Activated naive CD4-positive, alpha-beta T cell treated with anti-CD3 and anti-CD28 coated beads, Interleukin-2, amount 10 ng/mL, durations not matched to agents 7 days and 5 days (primary cell): Measurements from ENCODE around the gene LSM12.

Experiments
- CTCF ChIA-PET: fragments of 350-600 bp; sonication (Branson Sonifier 250); formaldehyde crosslinking; loops from one replicate; lab custom pipeline; 2021; ENCODE audit warnings: antibody characterized with exemption; lab: Charles Lee
- DNase-seq: peaks from one replicate; pipeline ENCODE4 v3.0.0-alpha.2; 2020
- H3K27ac Mint-ChIP-seq: one replicate; pipeline ENCODE4 v1.8.0; 2021; ENCODE audit warnings: mild to moderate bottlenecking, moderate library complexity, mixed read lengths
- H3K27me3 Mint-ChIP-seq: one replicate; pipeline ENCODE4 v1.8.0; 2021; ENCODE audit warnings: mild to moderate bottlenecking, mixed read lengths
- H3K36me3 Mint-ChIP-seq: one replicate; pipeline ENCODE4 v1.8.0; 2021; ENCODE audit warnings: mixed read lengths
- H3K4me1 Mint-ChIP-seq: one replicate; pipeline ENCODE4 v1.8.0; 2021; ENCODE audit warnings: mixed read lengths
- H3K4me3 Mint-ChIP-seq: one replicate; pipeline ENCODE4 v1.8.0; 2021; ENCODE audit warnings: mild to moderate bottlenecking, moderate library complexity, mixed read lengths
- H3K9me3 Mint-ChIP-seq: one replicate; pipeline ENCODE4 v1.8.0; 2021; ENCODE audit warnings: mixed read lengths

The LSM12 gene

DNA sequence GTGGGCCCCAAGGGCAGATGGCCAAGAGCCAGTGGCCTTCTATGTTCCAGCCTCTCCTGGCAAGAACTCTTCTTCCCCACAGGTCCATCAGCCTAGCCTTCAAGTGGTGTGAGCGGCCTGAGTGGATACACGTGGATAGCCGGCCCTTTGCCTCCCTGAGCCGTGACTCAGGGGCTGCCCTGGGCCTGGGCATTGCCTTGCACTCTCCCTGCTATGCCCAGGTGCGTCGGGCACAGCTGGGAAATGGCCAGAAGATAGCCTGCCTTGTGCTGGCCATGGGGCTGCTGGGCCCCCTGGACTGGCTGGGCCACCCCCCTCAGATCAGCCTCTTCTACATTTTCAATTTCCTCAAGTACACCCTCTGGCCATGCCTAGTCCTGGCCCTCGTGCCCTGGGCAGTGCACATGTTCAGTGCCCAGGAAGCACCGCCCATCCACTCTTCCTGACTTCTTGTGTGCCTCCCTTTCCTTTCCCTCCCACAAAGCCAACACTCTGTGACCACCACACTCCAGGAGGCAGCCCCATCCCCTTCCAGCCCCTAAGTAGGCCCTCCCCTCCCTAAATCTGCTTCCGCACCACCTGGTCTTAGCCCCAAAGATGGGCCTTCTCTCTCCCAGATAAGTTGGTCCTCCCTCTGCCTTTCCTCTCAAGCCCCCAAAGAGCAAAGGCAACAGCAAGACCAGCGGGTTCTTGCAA, 9.3 kb upstream of the LSM12 start:
- Mint-ChIP-seq H3K36me3 (peaks cover 17% of the 10 kb centered on the region), H3K27me3 (no peaks in the 10 kb centered on the region), H3K9me3 (no peaks in the 10 kb centered on the region), H3K4me1 (peaks cover 17% of the 10 kb centered on the region), H3K27ac (no peak overlapping the region), H3K4me3 (no peak overlapping the region)
- no peak for DNase-seq
- CTCF ChIA-PET = interaction anchor here (1.5 kb wide), 1 partner anchor 8 kb away, joined by 5 read pairs; no protein-coding TSS in a partner anchor

DNA sequence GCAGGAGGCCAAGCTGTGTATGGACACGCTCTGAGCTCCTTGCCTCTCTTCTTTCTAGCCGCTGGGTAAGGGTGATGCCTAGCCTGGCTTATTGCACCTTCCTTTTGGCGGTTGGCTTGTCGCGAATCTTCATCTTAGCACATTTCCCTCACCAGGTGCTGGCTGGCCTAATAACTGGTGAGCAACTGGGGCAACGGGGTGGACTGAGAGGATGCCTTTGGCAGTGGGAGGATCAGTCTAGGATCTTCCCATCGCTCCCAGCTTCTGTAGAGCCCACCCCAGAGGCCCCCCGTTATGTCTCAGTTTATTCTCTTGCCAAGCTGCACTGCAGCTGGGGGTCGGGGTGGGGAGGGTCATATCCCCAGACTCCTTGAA, 8.4 kb upstream of the LSM12 start:
- Mint-ChIP-seq H3K27ac (no peak overlapping the region), H3K4me3 (no peak overlapping the region), H3K27me3 (no peaks in the 10 kb centered on the region), H3K9me3 (no peaks in the 10 kb centered on the region), H3K4me1 (peaks cover 26% of the 10 kb centered on the region), H3K36me3 (peaks cover 16% of the 10 kb centered on the region)
- DNase-seq = no peak
- CTCF ChIA-PET = interaction anchor here (0.6 to 1.5 kb wide), 2 partner anchors 9 to 64 kb away, joined by 4 to 5 read pairs; no protein-coding TSS in a partner anchor

DNA sequence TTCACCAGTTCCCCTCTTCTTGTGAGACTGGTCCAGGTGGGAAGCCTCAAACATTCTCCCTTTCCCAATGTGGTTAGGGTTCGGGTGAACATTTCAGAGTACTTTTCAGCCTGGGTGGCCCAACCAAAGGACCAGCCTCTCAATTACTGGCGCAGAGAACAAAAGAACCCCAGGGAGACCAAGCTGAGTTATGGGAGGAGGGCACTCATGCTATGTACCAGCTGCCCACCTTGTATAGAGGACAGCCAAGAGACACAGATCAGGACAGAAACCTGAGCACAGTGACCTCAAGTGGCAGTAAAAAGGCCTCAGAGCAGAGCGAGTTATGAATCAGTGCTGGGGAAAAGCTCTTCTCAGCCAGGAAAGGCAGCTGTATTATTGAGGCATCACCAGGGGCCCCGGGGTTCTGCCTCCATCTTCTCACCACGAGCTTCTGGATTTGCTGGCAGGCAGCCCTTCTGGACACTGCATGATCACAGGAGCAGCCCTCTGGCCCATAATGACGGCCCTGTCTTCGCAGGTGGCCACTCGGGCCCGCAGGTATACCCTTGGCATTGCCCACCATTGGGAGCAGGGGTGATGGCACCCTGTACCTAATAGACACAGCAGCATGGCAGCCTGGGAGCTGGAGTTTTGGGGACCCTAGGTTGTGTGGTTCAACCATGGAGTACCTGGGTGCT, 7.9 kb upstream of the LSM12 start:
- CTCF ChIA-PET = interaction anchor here (0.6 to 1.5 kb wide), 2 partner anchors 10 to 64 kb away, joined by 4 to 5 read pairs; no protein-coding TSS in a partner anchor
- Mint-ChIP-seq H3K36me3 (peaks cover 14% of the 10 kb centered on the region), H3K27ac (no peak overlapping the region), H3K27me3 (no peaks in the 10 kb centered on the region), H3K4me3 (no peak overlapping the region), H3K4me1 (peaks cover 27% of the 10 kb centered on the region), H3K9me3 (no peaks in the 10 kb centered on the region)
- no peak for DNase-seq

DNA sequence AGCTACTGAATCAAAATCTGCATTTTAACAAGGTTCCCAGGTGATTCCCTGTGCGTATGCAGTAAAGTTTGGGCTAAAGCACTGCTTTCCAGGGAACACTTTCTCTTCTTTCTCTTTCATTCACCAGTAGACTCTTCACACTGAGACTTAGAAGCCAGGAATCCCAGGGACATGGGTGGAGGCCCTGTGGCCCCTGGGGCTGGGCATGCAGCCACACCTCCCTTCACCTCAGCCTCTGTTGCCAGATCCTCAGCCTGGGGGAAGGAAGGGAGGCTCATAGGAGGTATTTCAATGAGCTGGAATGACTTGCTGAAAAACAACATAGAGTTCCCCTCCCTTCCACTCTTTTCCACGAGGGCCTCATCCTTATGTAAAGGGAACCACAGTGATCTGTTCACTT, 5.3 kb upstream of the LSM12 start:
- no peaks in the 10 kb centered on the region for H3K9me3 Mint-ChIP-seq
- H3K27me3 Mint-ChIP-seq = no peaks in the 10 kb centered on the region
- peak overlapping the region; percentile 1 for H3K27ac Mint-ChIP-seq
- no peak for DNase-seq
- H3K4me1 Mint-ChIP-seq = peaks cover 40% of the 10 kb centered on the region
- CTCF ChIA-PET = interaction anchor here (1.0 kb wide), 1 partner anchor 11 kb away, joined by 3 read pairs; no protein-coding TSS in a partner anchor
- peaks cover 9% of the 10 kb centered on the region for H3K36me3 Mint-ChIP-seq
- H3K4me3 Mint-ChIP-seq = peak overlapping the region; percentile 88

DNA sequence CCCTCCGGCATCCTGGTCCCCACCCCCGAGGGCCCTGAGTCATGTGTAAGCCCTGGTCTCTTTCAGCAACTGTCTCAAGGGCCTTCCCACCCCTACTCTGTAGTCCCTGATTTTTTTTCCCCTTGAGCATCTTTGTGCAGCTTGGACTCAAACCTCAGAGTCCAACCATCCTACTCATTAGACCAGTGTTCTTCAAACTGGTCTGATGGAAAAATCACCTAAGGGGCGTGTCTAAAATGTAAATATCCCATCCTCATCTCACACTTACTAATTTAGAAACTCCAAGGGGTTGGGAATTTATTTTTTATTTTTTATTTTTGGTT, 4.7 kb upstream of the LSM12 start:
- no peak for DNase-seq
- Mint-ChIP-seq H3K36me3 (peaks cover 5% of the 10 kb centered on the region), H3K27me3 (no peaks in the 10 kb centered on the region), H3K9me3 (no peaks in the 10 kb centered on the region), H3K4me3 (peak overlapping the region; percentile 88), H3K27ac (peak overlapping the region; percentile 90), H3K4me1 (peaks cover 44% of the 10 kb centered on the region)
- CTCF ChIA-PET = interaction anchor here (1.0 to 1.2 kb wide), 2 partner anchors 11 to 13 kb away, joined by 3 to 5 read pairs; no protein-coding TSS in a partner anchor

DNA sequence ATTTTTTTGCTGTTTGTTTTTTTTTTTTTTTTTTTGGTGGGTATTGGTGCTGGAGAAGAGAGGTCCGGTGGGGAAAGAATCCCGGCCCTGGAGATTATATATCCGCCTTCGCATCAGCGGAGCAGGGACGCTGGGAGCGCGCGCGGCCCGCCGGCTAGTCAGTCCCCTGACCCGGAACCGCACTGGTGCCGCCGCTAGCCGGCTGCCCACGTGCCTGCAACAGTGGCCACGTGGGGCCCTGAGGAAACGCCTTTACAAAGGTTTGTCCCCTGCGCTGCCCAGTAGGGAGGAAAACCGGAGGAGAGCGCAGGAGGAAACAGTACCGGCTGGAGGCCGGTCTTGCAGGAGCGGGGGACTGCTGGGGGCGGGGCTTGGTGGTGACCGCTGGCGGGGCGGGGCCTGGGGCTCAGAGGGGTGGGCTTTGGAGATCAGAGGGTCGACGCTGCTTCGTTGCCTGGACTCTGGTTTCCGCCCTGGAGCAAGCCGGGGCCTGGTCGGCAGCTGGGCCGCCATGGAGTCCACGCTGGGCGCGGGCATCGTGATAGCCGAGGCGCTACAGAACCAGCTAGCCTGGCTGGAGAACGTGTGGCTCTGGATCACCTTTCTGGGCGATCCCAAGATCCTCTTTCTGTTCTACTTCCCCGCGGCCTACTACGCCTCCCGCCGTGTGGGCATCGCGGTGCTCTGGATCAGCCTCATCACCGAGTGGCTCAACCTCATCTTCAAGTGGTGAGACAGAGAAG, 4.2 kb upstream of the LSM12 start, which contains the start of gene G6PC3:
G6PC3 (plus strand) TSS at position 281 of the 743 bp plus-strand sequence; CDS start at position 512, 231 bp downstream.
- Mint-ChIP-seq H3K4me3 (peak within 1 kb of the TSS; percentile 88), H3K27ac (peak within 1 kb of the TSS; percentile 90), H3K9me3 (no peaks in the 10 kb centered on the region), H3K36me3 (peaks cover 5% of the 10 kb centered on the region), H3K27me3 (no peaks in the 10 kb centered on the region), H3K4me1 (peaks cover 48% of the 10 kb centered on the region)
- CTCF ChIA-PET = interaction anchor here (1.2 kb wide), 1 partner anchor 13 kb away, joined by 5 read pairs; no protein-coding TSS in a partner anchor
- DNase-seq = peak; percentile 90

DNA sequence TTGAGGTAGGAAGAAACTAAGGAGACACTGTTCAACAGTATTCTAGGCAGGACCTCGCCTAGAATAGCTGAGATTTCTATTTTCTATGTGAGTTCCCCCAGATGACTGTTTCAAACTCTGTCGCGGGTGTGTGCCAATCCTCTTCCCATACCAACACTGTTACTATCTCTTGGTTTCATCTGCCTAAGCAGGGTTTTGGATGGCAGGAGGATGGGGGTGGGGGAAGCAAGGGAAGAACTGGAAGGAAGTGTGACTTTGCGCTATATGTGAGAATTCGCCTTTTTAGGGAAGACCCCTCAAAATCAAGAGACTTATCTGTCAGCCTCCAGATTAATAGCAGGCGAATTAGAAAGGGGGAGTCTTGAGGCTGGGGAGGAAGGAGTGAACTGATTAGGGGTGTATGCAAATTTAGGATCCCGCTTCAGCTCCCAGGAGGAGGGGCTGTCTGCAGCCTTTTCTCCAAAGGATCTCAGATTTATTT, 3.5 kb upstream of the LSM12 start:
- CTCF ChIA-PET = interaction anchor here (0.9 to 1.2 kb wide), 2 partner anchors 14 kb away, joined by 4 to 5 read pairs; no protein-coding TSS in a partner anchor
- Mint-ChIP-seq H3K9me3 (no peaks in the 10 kb centered on the region), H3K27me3 (no peaks in the 10 kb centered on the region), H3K4me1 (peaks cover 51% of the 10 kb centered on the region), H3K4me3 (peak overlapping the region; percentile 88), H3K27ac (peak overlapping the region; percentile 90), H3K36me3 (peaks cover 7% of the 10 kb centered on the region)
- no peak for DNase-seq

DNA sequence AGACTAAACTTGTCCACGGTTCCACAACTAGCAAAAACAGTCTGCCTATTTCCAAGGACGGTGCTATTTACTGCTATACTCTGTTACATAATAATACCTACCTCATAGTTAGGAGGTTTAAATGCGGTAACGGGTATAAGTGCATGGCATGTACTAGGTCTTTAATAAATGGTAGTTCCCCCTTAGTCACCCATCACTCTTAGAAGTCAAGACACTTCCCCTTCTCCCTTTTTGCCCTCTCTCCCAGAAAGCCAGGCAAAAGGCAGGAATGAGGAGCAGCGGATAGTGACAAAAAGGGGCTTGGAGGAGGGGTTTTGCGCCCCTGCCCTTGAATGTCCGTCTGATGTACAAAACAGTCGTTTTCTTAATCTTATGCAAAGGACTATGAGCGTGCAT, 1.1 kb upstream of the LSM12 start:
- Mint-ChIP-seq H3K4me1 (peaks cover 61% of the 10 kb centered on the region), H3K27ac (peak overlapping the region; percentile 94), H3K36me3 (peaks cover 14% of the 10 kb centered on the region), H3K27me3 (no peaks in the 10 kb centered on the region), H3K4me3 (peak overlapping the region; percentile 88), H3K9me3 (no peaks in the 10 kb centered on the region)
- DNase-seq = no peak
- CTCF ChIA-PET = interaction anchor here (1.4 kb wide), 1 partner anchor 143 kb away, joined by 3 read pairs; no protein-coding TSS in a partner anchor

DNA sequence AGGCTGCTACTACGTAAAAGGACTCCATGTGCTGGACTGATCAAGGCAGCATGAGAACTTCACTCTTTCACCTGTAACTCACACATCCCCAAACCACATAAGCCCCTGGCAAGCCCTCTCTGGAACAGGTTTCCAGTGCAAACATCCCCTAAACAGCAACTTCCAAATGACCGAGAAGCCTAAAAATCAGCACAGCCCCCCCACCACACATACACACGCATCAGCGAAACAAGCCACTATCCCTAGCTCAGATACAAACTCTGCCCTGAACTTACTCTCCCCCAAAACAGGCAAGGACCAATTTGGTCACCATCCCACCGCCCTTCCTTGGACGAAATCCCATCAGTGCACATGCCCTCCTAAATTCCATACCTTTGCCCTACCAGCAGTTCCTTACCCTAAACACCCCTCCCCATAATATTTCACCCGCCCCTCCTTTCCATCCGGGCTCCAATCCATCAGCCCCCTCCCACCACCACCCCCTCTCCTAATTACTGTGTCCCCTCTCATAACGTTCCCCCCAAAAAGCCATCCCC, 735 bp downstream of the LSM12 start:
- CTCF ChIA-PET = interaction anchor here (0.9 to 1.5 kb wide), 2 partner anchors 18 to 22 kb away, joined by 3 to 5 read pairs; no protein-coding TSS in a partner anchor
- Mint-ChIP-seq H3K4me3 (peak overlapping the region; percentile 88), H3K9me3 (no peaks in the 10 kb centered on the region), H3K27ac (peak overlapping the region; percentile 94), H3K36me3 (peaks cover 25% of the 10 kb centered on the region), H3K27me3 (no peaks in the 10 kb centered on the region), H3K4me1 (peaks cover 55% of the 10 kb centered on the region)
- DNase-seq = peak; percentile 40

DNA sequence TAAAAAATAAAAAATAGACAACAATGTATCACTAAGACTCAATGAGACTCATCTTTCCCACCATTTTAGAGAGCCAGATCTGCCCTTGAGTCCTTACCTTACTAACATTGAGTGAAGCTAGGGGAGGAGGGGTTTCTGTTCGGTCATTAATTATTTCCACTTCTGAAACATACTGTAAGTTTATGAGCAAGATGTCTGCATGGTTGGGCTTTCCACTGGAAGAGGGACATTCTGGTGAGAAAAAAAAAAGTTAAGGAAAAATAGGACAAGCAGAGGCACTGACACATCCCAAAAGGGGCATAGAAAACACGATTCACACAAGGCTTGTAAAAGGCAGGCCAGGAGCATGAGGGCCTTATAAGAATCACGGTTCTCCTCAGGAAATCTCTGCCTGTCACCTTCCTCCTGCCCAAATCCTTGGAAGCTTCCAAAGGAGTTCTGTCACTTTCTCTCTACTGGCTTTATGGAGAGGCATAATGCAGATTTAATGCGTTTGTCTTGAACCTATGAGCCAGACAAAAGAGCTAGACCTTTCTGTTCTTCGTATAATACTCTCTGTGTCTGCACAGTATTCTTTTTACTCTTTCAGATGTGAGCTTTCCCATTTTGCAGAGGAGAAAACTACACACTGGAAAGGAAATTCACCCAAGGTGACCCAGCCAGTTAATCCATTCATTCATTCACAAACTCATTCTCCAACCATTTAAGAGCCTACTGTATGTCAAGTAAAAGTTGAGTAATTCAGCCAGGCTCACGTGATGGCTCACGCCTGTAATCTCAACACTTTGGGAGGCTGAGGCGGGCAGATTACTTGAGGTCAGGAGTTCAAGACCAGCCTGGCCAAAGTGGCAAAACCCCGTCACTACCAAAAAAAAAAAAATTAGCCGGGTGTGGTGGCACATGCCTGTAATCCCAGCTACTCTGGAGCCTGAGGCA, 2.5 kb downstream of the LSM12 start:
- Mint-ChIP-seq H3K9me3 (no peaks in the 10 kb centered on the region), H3K4me1 (peaks cover 60% of the 10 kb centered on the region), H3K27me3 (no peaks in the 10 kb centered on the region), H3K36me3 (peaks cover 40% of the 10 kb centered on the region), H3K27ac (peak overlapping the region; percentile 64), H3K4me3 (peak overlapping the region; percentile 1)
- no peak for DNase-seq
- CTCF ChIA-PET = interaction anchor here (0.9 kb wide), 1 partner anchor 36 kb away, joined by 4 read pairs; no protein-coding TSS in a partner anchor

DNA sequence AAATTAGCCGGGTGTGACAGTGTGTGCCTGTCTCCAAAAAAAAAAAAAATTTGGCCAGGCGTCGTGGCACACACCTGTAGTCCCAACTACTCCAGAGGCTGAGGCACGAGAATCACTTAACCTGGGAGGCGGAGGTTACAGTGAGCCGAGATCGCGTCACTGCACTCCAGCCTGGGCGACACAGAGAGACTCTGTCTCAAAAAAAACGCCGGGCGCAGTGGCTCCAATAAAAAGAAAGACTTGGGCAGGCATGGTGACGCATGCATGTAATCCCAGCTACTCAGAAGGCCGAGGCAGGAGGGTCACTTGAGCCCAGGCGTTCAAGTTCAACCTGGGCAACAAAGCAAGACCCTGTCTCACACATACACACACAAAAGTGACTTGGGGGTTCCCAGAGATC, 3.6 kb downstream of the LSM12 start:
- Mint-ChIP-seq H3K36me3 (peaks cover 49% of the 10 kb centered on the region), H3K4me1 (peaks cover 59% of the 10 kb centered on the region), H3K4me3 (no peak overlapping the region), H3K9me3 (no peaks in the 10 kb centered on the region), H3K27me3 (no peaks in the 10 kb centered on the region), H3K27ac (no peak overlapping the region)
- CTCF ChIA-PET = no interaction called here
- no peak for DNase-seq

DNA sequence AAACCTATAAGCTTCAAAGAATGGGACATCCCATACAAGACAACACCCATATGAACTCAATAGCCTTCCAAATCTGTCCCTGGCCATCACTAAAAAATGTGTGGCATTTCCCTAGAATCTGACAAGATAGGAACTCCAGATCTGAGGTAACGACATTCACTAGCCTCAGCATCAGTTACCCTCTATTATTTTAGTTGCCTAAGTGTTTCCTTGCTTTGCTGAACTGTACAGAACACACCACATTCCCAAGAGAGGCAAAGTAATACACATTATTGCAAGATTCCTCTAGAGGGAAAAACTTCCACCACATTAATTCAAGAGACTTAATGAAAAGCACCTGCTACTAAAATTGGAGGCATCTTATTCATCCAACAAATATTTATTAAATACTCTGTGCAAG, 5.0 kb downstream of the LSM12 start:
- H3K4me3 Mint-ChIP-seq = no peak overlapping the region
- H3K27me3 Mint-ChIP-seq = no peaks in the 10 kb centered on the region
- CTCF ChIA-PET = interaction anchor here (1.3 kb wide), 1 partner anchor 10 kb away, joined by 3 read pairs; no protein-coding TSS in a partner anchor
- DNase-seq = no peak
- no peak overlapping the region for H3K27ac Mint-ChIP-seq
- no peaks in the 10 kb centered on the region for H3K9me3 Mint-ChIP-seq
- H3K4me1 Mint-ChIP-seq = peaks cover 48% of the 10 kb centered on the region
- H3K36me3 Mint-ChIP-seq = peaks cover 51% of the 10 kb centered on the region
